DOHH2 (cell line): Measurements from ENCODE around the gene C14orf132.

Experiments
- EZH2phosphoT487 ChIP-seq: fragments of 200-600 bp; sonication (generic); IDR thresholded peaks from 2 replicates; pipeline ENCODE4 v1.6.1; 2017; ENCODE audit warnings: borderline replicate concordance, mild to moderate bottlenecking, antibody characterized with exemption, low read length, moderate library complexity, mixed read lengths
- TF ChIP-seq, protein P1 (sequence below): fragments of 200-600 bp; sonication (generic); IDR thresholded peaks from one replicate; pipeline ENCODE4 v1.5.1; 2014; ENCODE audit warnings: antibody characterized with exemption, mild to moderate bottlenecking, low read depth, low read length; ENCODE audit not compliant: poor library complexity, severe bottlenecking

DNA sequence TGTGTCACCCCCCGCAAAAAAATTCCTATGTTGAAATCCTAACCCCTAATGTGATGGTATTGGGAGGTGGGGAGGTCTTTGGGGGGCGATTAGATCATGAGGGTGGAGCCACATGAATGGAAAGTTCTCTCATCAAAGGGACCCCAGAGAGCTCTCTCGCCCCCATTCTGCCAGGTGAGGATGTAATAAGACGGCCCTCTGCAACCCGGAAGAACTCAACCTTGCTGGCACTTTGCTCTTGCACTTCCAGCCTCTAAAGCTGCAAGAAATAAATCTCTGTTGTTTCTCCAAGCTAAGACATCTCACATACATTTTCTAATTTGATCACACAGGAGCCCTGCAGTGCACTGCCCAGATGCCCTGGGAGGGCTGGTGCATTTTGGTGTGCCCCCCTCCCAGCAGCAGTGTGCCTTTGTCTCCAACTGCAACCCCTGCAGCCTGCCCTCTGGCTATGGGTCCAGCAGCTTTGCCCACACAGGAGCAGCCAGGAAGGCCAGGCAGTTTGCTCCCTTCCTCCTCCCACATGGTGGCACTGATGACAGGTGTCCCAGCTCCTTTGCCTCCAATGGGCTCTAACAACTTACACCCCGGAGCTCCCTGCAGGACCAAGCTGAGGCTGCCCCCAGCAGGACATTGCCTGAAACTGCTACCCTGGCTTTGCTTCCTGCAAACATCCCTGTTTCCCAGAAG is 59.3 kb downstream of the C14orf132 start:
- TF ChIP-seq, protein P1, sequence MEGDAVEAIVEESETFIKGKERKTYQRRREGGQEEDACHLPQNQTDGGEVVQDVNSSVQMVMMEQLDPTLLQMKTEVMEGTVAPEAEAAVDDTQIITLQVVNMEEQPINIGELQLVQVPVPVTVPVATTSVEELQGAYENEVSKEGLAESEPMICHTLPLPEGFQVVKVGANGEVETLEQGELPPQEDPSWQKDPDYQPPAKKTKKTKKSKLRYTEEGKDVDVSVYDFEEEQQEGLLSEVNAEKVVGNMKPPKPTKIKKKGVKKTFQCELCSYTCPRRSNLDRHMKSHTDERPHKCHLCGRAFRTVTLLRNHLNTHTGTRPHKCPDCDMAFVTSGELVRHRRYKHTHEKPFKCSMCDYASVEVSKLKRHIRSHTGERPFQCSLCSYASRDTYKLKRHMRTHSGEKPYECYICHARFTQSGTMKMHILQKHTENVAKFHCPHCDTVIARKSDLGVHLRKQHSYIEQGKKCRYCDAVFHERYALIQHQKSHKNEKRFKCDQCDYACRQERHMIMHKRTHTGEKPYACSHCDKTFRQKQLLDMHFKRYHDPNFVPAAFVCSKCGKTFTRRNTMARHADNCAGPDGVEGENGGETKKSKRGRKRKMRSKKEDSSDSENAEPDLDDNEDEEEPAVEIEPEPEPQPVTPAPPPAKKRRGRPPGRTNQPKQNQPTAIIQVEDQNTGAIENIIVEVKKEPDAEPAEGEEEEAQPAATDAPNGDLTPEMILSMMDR, result peak; percentile 75
- TF ChIP-seq EZH2phosphoT487, result no peak
